Kidney capillary endothelial cell (primary cell): ENCODE measurements around the gene NCLN.
A peak's percentile ranks its signal among the peaks of the same experiment; 100 is the strongest.
"Not testable (repeated sequence)": the region's sequence is repeated elsewhere in the genome, so short reads cannot be mapped to it uniquely, and the experiment has no call there.

Source experiments
- DNase-seq: peaks from one replicate; pipeline ENCODE4 v3.0.0-alpha.2; 2018; ENCODE audit warnings: low spot score

Gene NCLN, protein sequence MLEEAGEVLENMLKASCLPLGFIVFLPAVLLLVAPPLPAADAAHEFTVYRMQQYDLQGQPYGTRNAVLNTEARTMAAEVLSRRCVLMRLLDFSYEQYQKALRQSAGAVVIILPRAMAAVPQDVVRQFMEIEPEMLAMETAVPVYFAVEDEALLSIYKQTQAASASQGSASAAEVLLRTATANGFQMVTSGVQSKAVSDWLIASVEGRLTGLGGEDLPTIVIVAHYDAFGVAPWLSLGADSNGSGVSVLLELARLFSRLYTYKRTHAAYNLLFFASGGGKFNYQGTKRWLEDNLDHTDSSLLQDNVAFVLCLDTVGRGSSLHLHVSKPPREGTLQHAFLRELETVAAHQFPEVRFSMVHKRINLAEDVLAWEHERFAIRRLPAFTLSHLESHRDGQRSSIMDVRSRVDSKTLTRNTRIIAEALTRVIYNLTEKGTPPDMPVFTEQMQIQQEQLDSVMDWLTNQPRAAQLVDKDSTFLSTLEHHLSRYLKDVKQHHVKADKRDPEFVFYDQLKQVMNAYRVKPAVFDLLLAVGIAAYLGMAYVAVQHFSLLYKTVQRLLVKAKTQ

DNA sequence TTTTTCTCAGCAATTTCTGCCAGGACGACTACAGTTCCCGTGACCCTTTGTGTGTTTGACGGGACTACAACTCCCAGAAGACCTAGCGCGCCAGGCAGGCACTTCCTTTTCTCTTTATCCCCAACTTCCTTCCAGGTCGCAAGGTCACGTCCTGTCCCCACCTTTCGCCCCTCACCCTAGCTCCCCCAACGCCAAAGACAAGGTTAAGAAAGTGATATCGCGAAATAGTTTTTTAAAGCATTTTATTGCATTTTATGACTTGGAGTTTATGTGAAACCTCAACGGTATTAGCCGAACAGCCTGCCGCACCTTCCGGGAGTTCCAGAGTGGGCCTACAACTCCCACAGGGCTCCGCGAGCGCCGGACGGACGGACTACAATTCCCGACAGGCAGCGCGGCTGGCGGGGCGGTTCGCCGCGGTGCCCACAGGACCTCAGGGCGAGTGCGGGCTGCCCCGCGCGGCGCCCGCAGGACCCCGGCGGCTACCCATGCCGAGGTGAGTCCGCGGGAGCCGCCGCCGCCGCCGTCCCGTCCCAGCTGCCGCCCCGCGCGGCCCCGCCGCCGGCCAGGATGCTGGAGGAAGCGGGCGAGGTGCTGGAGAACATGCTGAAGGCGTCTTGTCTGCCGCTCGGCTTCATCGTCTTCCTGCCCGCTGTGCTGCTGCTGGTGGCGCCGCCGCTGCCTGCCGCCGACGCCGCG is at the start of gene NCLN:
NCLN (plus strand) TSS at position 470 of the 699 bp plus-strand sequence; CDS start at position 571, 101 bp downstream.
- DNase-seq, result peak; percentile 93

DNA sequence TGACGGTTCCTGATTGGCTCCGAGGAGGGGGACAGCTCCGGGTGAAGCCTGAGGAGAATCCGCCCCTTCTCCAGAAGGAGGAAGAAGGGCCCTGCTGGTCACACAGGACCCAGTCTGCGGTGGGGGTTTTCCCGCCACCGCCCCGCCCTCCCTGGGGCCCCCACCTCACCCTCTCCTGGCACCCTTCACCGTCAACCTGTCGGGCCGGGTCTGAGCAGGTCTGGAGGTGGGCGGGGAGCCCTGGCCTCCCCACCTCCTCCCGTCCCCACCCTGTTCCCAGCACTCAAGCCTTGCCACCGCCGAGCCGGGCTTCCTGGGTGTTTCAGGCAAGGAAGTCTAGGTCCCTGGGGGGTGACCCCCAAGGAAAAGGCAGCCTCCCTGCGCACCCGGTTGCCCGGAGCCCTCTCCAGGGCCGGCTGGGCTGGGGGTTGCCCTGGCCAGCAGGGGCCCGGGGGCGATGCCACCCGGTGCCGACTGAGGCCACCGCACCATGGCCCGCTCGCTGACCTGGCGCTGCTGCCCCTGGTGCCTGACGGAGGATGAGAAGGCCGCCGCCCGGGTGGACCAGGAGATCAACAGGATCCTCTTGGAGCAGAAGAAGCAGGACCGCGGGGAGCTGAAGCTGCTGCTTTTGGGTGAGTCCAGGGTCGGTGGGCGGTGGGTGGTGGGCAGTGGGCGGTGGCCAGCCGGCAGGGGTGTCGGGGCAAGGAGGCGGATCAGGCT is 49.6 kb upstream of the NCLN start, which contains the start of gene GNA15:
GNA15 (plus strand) TSS at position 73 of the 723 bp plus-strand sequence; CDS start at position 491, 418 bp downstream.
- no peak for DNase-seq

DNA sequence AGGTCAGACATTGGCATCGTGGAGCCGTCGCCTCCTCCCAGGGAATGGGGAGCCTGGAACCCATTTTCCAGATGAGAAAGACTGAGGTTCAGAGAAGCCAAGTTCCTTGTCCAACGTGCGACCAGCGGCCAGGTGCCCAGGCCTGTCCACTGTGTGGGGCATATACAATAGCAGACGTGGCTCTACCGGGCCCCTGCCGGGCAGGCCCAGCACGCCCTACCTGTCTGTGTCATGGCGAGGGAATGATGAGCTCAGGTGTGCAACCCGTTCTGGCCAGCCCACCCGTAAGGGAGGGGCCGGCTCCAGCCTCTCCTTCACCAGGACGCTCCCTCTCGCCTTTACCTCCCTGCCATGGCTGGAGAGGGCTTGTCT is 49.1 kb upstream of the NCLN start:
- no peak for DNase-seq

DNA sequence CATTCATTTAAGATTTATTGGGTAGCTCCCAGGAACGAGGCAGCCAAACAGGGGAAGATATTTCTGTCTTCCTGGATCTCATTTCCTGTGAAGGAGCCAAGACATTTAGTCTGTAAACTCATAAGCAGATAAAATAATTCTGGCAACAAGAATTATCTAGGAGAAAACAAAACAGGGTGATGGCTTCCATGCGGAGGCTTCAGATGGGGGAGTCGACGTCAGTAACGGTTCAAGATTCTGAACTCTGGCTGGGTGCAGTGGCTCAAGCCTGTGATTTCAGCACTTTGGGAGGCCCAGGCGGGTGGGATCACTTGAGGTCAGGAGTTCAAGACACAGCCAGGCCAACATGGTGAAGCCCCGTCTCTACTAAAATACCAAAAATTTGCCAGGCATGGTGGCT is 48.6 kb upstream of the NCLN start:
- DNase-seq, result no peak

DNA sequence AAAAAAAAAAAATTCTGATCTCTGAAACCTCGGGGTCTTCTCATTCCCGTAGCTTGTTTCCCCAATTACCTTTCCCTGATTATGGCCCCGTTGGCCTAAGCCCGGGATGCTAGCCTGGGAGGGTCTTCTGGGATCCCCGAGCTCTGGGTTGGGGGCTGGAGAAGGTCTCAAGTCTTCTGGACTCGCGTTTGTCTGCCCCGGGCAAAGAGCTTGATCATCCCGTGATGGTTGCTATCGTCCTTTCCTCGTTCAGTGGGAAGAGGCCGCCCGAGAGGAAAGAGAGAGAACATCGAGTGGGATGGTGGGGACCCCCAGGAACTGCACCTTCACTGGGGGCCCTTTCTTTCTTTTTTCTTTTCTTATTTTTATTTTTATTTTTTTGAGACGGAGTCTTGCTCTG is 47.5 kb upstream of the NCLN start:
- DNase-seq, result no peak

DNA sequence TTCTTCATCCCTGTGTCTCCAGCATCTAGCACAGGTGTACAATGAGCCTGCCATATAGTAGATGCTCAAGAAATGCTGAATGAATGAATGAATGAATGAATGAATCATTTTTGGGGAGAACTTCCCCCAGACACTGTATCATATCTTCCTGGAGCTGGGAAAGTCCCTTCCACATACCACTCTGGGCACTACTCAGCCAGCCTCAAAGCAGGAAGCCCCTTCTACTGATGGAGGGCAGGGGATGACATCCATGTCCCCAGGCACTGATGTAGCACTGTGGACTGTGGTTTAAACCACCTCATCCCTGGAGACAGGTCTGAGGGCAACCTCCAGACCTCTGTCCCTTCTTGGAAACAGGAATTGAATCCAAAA is 45.1 kb upstream of the NCLN start:
- no peak for DNase-seq

DNA sequence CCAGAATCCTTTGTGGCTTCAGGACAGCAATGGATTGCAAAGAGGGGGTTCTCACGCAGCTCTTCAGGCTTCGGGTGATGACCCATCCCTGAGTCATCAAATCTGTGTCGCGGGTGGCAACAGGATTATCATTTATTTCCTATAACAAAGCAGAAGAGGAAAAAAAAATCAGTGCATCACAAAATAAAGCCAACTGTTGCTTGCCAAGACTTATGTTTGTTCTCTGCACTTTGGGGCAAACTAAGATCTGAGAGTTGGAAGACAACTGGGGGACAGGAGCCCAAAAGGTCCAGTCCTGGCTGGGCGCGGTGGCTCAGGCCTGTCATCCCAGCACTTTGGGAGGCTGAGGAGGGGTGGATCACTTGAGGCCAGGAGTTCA is 43.4 kb upstream of the NCLN start:
- DNase-seq, result peak; percentile 92

DNA sequence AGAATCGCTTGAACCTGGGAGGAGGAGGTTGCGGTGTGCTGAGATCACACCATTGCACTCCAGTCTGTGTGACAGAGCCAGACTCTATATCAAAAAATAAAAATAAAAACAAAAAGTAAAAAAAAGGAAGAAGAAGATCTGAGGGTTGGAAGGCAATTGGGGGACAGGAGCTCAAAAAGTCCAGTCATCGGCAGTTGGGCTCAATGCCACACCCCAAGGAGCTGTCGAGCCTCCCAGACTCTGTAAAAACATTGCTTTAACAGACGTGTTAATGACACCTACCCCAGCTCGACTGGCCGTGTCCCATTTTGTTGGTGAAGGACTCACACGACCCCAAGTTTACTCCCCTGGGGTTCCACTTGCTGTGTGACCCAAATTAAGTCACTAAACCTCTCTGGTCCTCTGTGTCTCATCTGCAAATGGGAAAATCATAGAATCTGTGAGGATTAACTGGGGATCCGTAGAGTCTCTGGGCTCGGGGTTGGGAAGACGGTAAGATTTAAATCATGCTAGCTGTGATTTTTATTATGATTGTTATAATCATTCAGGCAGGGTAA is 42.9 kb upstream of the NCLN start:
- DNase-seq, result no peak

DNA sequence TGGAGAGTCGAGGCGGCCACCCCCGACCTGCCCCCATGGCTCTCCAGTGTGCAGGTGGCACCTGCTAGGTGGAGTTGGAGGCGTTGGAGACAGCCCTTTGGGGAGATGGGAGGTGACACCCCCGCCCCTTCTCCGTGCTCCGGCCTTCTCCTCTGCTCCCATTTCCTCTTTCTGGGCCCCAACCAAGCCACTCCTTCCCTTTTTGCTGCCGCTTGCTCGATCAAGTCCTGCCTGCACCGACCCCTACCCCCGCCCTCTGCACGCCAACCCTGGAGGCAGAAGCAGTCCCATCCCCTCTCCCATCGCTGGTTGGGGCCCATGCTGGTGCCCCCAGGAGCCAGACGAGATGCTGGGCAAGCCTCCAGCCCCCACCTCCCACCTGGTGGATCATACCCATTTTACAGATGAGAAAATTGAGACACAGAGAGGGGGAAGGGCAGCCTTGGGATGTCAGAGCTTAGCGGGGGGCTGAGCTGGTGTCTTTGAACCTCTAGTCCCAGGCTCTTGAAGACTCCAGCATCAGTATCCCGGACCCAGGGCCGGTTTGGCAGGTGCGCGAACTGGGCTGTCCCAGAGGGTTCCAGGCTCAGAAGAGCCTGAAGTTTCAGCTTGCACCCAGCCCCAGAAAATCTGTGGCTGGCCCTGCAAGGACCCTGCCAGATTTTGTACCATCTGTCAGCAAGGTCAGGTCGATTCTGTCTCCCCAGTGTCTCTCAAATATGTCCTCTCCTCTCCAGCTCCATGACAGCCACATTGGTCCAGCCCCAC is 39.6 kb upstream of the NCLN start:
- DNase-seq, result no peak

DNA sequence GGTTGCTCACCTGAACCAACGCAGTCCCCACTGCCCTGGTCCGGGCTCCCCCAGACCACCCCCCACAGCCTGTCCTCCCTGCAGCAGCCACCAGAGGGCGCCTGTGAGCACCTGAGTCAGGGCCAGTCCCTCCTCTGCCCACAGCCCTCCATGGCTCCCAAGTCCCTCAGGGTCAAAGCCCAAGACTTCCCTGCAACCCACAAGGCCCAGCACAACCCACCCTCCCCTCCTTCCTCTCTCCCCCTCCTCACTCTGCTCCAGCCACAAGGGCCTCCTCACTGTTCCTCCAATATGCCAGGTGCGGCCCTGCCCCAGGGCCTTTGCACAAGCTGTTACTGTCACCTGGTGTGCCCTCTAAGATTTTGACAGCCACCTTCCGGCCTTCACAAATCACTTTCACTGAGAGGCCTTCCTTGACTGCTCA is 39.0 kb upstream of the NCLN start:
- no peak for DNase-seq

DNA sequence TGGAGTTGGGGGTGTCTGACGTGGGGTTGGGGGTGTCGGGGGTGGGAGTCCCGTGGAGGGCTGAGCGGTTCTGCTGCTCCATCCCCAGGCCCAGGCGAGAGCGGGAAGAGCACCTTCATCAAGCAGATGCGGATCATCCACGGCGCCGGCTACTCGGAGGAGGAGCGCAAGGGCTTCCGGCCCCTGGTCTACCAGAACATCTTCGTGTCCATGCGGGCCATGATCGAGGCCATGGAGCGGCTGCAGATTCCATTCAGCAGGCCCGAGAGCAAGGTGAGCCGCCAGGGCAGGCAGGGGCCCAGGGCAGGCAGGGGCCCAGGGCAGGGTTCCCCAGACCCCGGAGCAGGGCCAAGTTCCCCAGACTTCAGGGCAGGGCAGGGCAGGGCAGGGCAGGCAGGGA is 37.2 kb upstream of the NCLN start:
- no peak for DNase-seq

DNA sequence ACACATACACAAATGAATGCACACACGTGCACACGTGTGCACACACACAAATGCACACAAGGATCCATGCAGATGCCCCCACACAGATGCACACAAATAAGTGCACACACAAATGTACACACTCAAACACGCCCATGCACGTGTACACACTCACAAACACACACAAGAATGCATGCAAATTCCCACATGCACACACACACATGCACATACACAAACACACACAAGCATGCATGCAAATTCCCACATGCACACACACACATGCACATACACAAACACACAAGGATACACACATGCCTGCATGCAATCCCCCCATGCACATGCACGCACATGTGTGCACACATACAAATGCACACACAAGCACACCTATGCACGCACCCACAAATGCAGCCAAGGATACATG is 36.6 kb upstream of the NCLN start:
- DNase-seq, result no peak

DNA sequence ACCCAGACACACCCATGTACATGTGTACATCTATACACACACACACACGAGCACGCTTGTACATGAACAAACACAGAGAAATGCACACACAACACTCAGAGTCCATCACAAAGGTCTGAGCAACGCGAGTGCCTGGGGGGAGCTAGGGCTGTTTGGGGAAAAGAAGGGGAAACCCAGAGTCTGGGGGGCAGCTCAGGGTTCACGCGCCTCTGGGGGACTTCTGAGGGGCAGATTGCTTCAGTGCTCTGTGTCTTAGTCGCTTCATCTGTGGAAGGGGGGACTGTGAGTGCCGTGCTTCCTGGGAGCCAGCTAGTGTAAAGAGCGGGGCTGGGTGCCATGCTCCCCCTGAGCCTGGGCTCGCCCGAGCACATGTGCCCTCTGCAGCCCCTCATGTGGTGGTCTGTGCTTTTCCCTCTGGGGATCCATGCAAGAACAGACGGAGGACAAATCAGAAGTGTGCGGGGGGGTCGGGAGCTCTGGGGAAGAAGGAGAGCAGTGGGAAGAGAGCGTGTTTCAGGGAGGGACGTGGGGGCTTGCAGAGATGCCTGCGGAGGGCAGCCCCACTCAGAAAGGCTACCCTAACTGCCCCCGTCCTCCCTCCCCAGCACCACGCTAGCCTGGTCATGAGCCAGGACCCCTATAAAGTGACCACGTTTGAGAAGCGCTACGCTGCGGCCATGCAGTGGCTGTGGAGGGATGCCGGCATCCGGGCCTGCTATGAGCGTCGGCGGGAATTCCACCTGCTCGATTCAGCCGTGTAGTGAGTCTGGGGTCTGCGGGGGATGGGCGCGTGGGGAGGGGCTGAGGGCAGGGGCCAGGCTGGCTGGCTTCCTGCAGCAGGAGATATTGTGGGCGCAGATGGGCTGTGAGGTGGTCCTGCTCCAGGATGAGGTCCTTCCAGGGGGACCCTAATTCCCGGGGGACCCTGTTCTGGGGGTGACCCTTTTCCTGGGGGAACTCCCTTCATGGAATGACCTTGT is 35.9 kb upstream of the NCLN start:
- DNase-seq, result no peak

DNA sequence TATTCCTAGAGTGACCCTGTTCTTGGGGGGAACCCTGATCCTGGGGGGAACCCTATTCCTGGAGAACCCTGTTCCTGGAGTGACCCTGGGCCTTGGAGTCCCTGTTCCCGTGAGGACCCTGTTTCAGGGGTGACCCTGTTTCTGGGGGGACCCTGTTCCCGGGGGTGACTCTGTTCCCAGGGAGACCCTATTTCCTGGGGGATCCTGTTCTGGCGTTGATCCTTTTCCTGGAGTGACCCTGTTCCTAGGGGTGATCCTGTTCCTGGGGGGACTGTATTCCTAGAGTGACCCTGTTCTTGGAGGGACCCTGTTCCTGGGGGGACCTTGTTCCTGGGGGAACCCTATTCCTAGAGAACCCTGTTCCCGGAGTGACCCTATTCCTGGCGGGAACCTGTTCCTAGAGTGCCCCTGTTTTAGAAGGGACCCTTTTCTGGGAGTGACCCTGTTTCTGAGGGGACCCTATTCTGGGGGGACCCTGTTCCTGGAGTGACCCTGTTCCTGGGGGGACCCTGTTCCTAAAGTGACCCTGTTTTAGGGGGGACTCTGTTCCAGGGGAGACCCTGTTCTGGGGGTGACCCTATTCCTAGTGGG is 34.9 kb upstream of the NCLN start:
- DNase-seq, result no peak

DNA sequence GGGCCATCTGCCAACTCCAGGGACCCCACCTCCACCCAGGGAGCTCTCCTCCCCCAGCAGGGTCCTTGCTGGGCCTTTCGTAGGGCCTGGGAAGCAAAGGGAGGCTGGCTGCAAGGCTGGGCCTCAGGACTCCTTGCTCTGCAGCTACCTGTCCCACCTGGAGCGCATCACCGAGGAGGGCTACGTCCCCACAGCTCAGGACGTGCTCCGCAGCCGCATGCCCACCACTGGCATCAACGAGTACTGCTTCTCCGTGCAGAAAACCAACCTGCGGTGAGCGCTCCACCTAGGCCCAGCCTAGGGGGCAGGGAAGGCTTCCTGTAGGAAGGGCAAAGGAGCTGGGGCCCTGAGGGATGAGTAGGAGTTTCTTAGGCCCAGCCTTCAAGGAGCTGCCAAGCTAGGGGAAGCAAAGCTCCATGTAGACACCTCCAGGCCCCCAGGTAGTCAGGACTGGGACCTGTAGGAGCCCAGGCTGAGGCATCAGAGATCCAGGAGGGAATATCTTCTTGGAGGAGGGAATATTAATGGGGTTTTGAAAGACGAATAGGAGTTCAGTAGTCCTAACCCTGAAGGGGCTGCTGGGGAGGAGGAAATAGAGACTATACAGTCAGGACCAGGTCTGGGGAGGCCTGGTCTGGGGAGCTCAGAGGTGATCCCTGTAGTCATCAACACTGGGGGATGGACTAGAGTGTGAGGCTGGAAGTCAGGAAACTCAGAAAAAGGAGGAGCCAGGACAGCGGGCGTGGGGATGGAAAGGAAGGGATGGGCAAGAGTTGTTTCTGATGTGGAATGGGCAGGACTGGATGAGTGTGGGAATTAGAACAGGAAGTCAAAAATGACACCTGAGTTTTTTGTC is 33.9 kb upstream of the NCLN start:
- no peak for DNase-seq

DNA sequence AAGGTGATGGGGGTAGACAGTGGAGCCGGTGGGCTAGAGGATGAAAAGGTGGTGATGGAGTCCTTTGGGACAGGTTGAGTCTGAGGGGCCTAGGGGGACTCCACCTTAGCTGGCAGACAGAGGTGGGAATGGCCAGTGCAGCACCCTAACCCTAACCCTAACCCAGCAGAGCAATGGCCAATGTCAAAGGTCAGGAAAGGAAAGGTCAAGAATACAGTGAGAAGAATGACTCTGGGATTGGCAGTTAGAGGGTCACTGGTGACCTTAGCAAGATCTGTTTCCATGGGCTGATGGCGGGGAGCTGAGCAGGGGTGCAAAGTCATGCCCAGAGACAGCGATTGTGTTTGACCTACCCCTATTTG is 33.3 kb upstream of the NCLN start:
- no peak for DNase-seq

DNA sequence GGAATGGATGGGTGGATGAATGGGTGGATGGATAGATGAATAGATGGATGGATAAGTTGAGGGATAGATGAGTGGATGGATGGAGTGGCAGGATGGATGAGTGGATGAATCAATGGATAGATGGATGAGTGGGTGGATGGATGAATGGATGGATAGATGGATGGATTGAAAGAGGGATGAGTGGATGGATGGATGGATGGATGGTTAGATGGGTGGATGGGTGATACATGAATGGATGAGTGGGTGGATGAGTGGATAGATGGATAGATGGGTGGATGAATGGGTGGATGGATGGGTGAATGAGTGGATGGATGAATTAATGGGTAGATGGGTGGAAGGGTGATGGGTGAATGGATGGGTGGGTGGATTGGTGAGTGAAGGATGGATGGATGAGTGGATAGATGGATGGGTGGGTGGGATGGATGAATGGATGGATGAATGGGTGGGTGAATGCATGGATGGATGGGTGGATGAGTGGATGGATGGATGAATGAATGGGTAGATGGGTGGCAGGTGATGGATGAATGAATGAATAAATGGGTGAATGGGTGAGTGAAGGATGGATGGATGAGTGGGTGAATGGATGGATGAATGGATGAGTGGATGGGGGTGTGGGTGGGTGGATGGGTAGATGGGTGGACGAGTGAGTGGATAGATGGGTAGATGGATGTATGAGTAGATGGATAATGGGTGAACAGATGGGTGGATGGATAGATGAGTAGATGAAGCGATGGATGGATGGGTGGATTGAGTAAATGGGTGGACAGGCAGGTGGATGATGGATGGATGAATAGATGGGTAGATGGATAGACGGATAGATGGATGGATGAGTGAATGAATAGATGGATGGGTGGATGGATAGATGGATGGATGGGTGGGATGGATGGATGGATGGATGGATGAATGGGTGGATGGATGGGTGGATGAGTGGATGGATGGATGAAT is 32.2 kb upstream of the NCLN start:
- no peak for DNase-seq

DNA sequence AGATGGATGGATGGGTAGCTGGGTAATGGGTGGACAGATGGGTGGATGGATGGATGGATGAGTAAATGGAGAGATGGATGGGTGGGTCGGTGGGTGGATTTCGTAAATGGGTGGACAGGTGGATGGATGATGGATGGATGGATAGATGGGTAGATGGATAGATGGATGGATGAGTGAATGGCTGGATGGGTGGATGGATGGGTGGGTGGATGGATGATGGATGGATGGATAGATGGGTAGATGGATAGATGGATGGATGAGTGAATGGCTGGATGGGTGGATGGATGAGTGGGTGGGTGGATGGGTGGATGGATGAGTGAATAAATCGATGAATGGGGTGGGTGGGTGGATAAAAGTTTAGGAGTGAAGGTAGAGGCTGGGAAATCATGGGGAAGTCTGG is 31.3 kb upstream of the NCLN start:
- DNase-seq, result not testable (repeated sequence)
